Esophagus (tissue), 2 donors: ENCODE results near the gene SETD1B. TPM values are rescaled to one million over a fixed set of nuclear protein-coding genes. Genes with fewer than 3 reads are reported as not detected.
"Not testable (repeated sequence)": the region's sequence is repeated elsewhere in the genome, so short reads cannot be mapped to it uniquely, and the experiment has no call there.

ENCODE experiments used
- H3K27ac ChIP-seq, 2 donors: one replicate each; pipeline ENCODE4 v1.5.1; 2013; ENCODE audit warnings: low read depth in 2 of 2, mild to moderate bottlenecking in 2 of 2, inconsistent platforms in 1 of 2, low read length in 1 of 2, moderate library complexity in 1 of 2
- H3K27me3 ChIP-seq, 2 donors: one replicate each; pipeline ENCODE4 v1.6.1; 2013; ENCODE audit warnings: low read length in 2 of 2, control low read depth in 1 of 2, mild to moderate bottlenecking in 1 of 2; ENCODE audit not compliant: insufficient read depth in 2 of 2, control insufficient read depth in 1 of 2
- H3K36me3 ChIP-seq, 2 donors: one replicate each; pipeline ENCODE4 v1.6.1; 2013; ENCODE audit warnings: low read length in 1 of 2; ENCODE audit not compliant: control insufficient read depth in 2 of 2, insufficient read depth in 2 of 2
- H3K4me1 ChIP-seq, 2 donors: one replicate each; pipeline ENCODE4 v1.6.1; 2013; ENCODE audit warnings: low read length in 1 of 2; ENCODE audit not compliant: control insufficient read depth in 2 of 2, insufficient read depth in 2 of 2
- H3K4me3 ChIP-seq, 2 donors: one replicate each; pipeline ENCODE4 v1.5.1; 2013; ENCODE audit warnings: low read length in 2 of 2, mild to moderate bottlenecking in 2 of 2, low read depth in 1 of 2, moderate library complexity in 1 of 2
- H3K9me3 ChIP-seq, 2 donors: one replicate each; pipeline ENCODE4 v1.6.1; 2013; ENCODE audit warnings: mild to moderate bottlenecking in 2 of 2, low read depth in 1 of 2, low read length in 1 of 2, moderate library complexity in 1 of 2; ENCODE audit not compliant: control insufficient read depth in 2 of 2, insufficient read depth in 1 of 2
- WGBS, 2 donors: extraction: QIAGEN DNeasy Blood & Tissue Kit; methylation state at CpG; one replicate each; pipeline ENCODE4 v1.1.7; 2013; 5-methylcytosine and 5-hydroxymethylcytosine counted together
- polyA plus RNA-seq, 2 donors: library from polyadenylated mRNA; stranded (reverse); fragments of 200-250 nt; gene quantifications; one replicate each; pipeline ENCODE4 v1.2.3, GENCODE V29; 2013
- donor health status: healthy with polysubstance abuse.
- donor health status: Bipolar disorder and iron deficiency.

Gene SETD1B
- polyA plus RNA-seq, 2 donors = 7.7 to 12.8 TPM

DNA sequence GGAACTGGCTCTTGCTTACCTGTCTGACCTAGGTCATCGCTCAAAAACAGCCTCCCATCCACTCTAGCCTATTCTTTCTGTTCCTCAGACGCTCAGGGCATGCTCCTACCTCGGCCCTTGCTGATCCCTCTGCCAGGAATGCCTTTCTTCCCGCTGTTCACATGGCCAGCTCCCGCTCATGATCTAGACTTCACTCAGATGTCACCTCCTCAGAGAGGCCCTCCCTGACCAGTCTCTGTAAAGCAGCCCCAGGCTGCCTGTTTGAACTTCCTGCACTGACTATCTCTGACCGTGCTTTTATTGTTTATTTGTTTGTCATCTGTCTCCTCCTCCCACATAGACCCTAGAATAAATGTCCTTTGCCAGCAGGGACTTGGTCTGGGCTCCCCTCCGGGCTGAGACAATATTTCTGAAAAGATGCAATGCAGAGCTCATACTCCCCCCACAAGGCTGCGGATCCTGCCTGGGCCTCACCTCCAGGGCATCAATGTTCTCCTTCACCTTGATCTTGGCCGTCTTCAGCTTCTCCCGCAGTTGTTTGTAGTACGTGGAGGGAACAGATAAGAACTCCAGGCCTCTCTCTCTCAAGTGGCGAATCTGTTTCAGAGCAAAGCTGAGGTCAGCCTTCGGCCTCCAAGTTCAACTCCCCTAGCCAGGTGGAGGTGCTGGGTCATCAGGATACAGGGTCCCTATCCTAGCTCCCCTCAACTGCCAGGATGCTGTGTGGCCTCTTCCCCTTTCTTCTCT lies 39.6 kb downstream of the SETD1B start:
- Histone ChIP-seq H3K9me3 (no peaks in the 10 kb centered on the region), H3K27ac (no peak overlapping the region), H3K4me1 (no peaks in the 10 kb centered on the region), H3K27me3 (no peaks in the 10 kb centered on the region), H3K36me3 (no peaks in the 10 kb centered on the region), H3K4me3 (no peak overlapping the region)
- 74 to 79% methylated on average over 13 of the region's 13 CpGs for WGBS, 2 donors

DNA sequence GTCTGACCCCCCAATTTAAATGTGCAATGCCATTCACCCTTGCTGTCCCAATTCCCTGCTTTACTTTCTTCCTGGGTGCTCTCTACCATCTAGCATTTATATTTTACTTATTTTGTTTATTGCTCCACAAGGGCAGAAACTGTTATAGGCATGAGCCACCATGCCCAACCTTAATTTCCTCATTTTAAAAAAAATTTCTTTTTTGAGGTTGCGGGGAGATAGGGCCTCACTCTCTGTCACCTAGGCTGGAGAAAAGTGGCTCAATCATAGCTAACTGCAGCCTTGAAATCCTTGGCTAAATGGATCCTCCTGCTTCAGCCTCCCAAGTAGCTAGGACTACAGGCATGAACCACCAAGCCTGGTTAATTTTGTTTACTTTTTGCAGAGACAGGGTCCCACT lies 41.9 kb downstream of the SETD1B start:
- Histone ChIP-seq H3K27ac (no peak overlapping the region), H3K4me1 (no peaks in the 10 kb centered on the region), H3K4me3 (no peak overlapping the region), H3K27me3 (no peaks in the 10 kb centered on the region), H3K9me3 (no peaks in the 10 kb centered on the region), H3K36me3 (no peaks in the 10 kb centered on the region)
- 94 to 95% methylated on average over 1 of the region's 1 CpG for WGBS, 2 donors

DNA sequence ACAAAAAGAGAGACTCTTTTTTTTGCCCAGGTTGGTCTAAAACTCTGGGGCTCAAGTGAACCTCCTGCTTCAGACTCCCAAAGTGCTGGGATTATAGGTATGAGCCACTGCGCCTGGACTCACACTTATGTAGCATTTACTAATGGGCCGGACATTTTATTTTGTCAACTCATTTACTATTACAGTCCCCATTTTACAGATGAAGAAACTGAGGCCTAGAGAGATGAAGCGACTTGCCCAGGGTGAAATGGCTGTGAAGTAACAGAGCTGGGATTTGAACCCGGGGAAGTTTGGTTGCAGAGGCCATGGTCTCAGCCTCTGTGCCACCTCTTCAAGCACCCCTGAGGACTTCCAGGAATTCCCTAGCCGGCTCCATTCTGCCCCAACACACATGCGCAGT lies 45.4 kb downstream of the SETD1B start:
- Histone ChIP-seq H3K36me3 (no peaks in the 10 kb centered on the region), H3K27me3 (no peaks in the 10 kb centered on the region), H3K4me3 (no peak overlapping the region), H3K9me3 (no peaks in the 10 kb centered on the region), H3K27ac (no peak overlapping the region), H3K4me1 (no peaks in the 10 kb centered on the region)
- WGBS, 2 donors = 96 to 97% methylated on average over 6 of the region's 6 CpGs

DNA sequence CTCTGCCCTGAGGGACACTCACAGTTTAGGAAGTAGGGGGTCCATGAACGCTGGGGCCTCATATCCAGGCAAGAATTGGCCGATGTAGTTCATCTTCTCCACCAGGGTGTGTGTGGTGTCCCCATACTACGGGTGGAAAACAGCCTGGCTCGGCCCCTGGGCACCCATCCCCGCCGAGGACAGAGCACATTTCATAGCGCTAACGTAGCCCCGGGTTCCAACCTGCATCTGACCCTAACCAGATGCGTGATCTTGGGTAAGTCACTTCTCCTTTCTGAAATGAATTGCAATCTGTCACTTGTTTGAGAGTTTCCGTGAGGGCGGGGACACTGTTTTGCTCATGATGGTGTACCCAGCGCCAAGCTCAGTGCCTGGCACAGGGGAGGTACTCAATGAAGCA lies 45.9 kb downstream of the SETD1B start:
- no peaks in the 10 kb centered on the region for H3K27me3 ChIP-seq

DNA sequence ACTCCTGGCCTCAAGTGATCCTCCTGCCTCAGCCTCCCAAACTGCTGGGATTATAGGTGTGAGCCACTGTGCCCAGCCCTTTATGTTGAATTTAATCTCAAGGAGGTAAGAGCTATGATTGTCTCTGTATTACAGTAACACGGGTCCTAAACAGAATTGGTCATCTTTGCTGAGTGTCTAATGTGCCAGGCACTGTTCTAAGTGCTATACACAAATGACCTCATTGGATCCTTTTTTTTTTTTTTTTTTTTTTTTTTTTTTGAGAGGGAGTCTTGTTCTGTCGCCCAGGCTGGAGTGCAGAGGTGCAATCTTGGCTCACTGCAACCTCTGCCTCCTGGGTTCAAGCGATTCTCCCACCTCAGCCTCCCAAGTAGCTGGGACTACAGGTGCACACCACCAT lies 48.6 kb downstream of the SETD1B start:
- 57 to 70% methylated on average over 3 of the region's 3 CpGs for WGBS, 2 donors
- not testable (repeated sequence) for H3K4me3 ChIP-seq, H3K27ac ChIP-seq, H3K4me1 ChIP-seq, H3K27me3 ChIP-seq, H3K9me3 ChIP-seq, H3K36me3 ChIP-seq

More for the DNA sequence above, 45.9 kb downstream of the SETD1B start:
- no peak overlapping the region for H3K27ac ChIP-seq
- H3K4me1 ChIP-seq = no peaks in the 10 kb centered on the region
- no peaks in the 10 kb centered on the region for H3K36me3 ChIP-seq
- H3K9me3 ChIP-seq = no peaks in the 10 kb centered on the region
- 77 to 81% methylated on average over 13 of the region's 13 CpGs for WGBS, 2 donors
- H3K4me3 ChIP-seq = no peak overlapping the region

DNA sequence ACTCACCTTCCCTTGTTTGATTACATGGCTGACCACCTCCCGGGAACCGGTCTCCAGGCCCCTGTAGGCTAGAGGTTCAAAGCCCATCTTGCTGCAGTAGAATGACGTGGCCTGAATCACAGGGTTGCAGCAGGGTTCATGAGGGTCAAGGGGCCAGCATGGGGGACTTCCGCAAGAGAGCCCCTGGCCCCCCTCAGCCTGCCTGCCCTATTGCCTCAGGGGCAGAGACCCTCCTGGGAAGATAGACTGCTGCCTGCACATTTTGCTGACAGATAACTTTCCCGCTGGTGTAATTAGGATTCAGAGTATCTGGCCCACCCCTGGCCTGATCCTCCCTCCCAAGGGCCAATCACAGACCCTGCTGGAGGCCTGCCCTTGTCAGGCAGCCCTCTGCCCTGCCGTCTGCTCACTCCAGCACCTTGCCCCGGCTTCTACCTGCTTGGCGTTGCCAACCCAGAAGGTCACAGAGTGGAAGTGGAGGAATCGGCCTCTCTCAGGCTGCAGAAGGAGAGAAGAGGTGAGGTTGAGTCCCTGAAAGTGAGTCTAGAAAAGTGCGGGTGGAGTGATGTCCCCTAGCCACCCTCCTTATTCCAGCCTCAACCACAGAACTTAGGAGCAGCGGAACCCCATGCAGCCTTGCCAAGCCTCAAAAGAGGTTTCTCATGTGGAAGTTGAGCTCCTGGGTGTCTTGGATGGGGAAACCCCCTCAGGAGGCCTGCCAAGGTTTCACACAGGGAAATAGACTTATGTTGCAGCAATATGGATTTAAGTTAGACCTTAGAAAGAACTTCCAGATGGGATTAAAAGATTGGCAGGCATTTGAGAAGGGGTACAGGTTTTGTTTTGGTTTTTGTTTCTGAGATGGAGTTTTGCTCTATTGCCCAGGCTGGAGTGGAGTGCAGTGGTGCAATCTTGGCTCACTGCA lies 53.8 kb downstream of the SETD1B start:
- H3K9me3 ChIP-seq = no peaks in the 10 kb centered on the region
- 83% methylated on average over 11 of the region's 11 CpGs for WGBS, 2 donors
- no peaks in the 10 kb centered on the region for H3K27me3 ChIP-seq
- no peak overlapping the region for H3K4me3 ChIP-seq
- no peaks in the 10 kb centered on the region for H3K4me1 ChIP-seq
- no peaks in the 10 kb centered on the region for H3K36me3 ChIP-seq
- H3K27ac ChIP-seq = no peak overlapping the region

DNA sequence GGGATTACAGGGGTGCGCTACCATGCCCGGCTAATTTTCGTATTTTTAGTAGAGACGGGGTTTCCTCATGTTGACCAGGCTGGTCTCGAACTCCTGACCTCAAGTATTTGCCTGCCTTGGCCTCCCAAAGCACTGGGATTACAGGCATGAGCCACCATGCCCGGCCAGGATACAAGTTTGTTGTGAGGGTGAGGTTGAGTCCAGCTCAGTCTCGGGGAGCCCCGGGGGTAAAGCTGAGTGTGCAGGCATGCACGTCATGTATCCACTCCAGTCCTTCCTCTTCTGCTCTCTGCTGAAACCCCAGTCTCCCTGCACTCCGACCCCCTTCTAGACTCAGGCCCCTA lies 54.5 kb downstream of the SETD1B start:
- Histone ChIP-seq H3K27ac (peak overlapping the region; percentile 71 to 80), H3K27me3 (no peaks in the 10 kb centered on the region), H3K36me3 (no peaks in the 10 kb centered on the region), H3K4me3 (no peak overlapping the region), H3K4me1 (no peaks in the 10 kb centered on the region), H3K9me3 (no peaks in the 10 kb centered on the region)
- 82 to 87% methylated on average over 10 of the region's 10 CpGs for WGBS, 2 donors

DNA sequence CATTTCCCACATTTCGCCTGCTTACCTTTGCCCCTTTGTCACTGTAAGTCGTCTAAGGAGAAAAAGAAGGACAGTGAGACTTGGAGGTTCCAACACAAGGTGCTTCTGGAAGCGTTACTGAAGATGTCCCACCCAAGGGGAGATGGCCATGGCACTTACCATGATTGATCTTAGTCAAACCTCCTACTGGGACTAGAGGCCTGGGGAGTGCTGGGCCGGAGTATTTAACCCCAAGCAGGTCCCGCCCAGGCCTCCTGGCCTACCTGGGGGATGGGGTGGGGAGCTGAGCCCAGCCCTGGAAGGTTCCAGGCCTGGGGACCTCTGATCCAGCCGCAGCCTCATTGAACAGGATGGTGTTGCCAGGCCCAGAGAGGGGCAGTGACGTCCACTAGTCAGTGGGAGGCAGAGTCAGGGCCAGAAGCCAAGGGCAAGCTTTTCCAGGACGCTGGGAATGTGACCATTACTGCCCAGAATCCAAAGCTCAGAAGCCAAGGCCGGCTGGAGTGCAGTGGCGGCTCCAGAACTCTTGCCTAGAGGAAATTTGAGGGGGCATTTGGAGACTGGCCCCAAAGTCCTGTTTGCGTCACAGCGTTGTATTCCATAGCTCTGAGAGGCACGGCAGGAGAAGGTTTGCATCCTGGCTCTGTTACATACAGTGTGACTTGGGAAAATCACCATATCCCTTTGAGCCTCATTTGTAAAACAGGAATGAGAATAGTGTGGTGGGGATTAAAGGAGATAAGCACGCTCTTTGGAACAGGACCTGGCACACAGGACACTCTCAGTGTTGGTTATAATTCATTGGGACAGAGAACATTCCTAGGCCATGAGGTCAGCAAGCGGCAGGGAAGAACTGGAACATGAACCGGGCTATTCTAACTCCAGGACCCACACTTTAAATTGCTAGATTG lies 55.1 kb downstream of the SETD1B start, which contains the start of gene HPD:
HPD (minus strand) TSS at position 198 of the 911 bp plus-strand sequence; CDS start at position 162, 36 bp downstream.
- H3K36me3 ChIP-seq = no peaks in the 10 kb centered on the region
- no peak within 1 kb of the TSS for H3K4me3 ChIP-seq
- H3K4me1 ChIP-seq = no peaks in the 10 kb centered on the region
- no peaks in the 10 kb centered on the region for H3K27me3 ChIP-seq
- H3K27ac ChIP-seq = peak within 1 kb of the TSS; percentile 71 to 80
- WGBS, 2 donors = 61 to 69% methylated on average over 16 of the region's 16 CpGs
- H3K9me3 ChIP-seq = no peaks in the 10 kb centered on the region

DNA sequence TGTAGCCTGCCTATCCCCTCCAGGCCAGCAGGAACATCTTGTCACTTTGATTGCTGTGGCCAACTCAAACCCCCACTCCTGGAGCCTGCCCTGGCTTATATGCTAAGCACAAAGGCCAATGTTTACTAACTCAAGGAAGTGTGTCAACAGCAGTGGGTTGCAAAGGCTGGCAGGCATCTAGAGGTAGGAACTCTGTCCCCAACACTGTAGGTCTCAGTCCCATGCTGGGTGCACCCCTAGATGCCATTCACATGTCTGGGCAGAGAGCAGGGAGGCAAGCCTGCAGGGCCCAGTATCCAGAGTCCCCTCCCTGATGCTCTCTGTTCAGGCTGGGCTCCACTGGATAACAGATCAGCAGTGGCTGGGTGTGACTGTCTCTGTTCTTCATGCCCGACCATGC lies 56.4 kb downstream of the SETD1B start:
- Histone ChIP-seq H3K27ac (no peak overlapping the region), H3K9me3 (no peaks in the 10 kb centered on the region), H3K4me3 (no peak overlapping the region), H3K4me1 (no peaks in the 10 kb centered on the region), H3K36me3 (no peaks in the 10 kb centered on the region), H3K27me3 (no peaks in the 10 kb centered on the region)
- WGBS, 2 donors = 88 to 100% methylated on average over 1 of the region's 1 CpG
